WERI-Rb-1 (cell line): ENCODE results near the gene ALDH8A1.

Experiments
- DNase-seq: peaks from one replicate; pipeline ENCODE4 v3.0.0-alpha.2; 2020
- H3K27ac ChIP-seq: fragments of 250-450 bp; sonication (Bioruptor Pico); 2 replicates; pipeline ENCODE4 v1.5.1; 2020; ENCODE audit warnings: mild to moderate bottlenecking, moderate library complexity
- H3K27me3 ChIP-seq: fragments of 250-450 bp; sonication (Bioruptor Pico); 2 replicates; pipeline ENCODE4 v1.5.1; 2021; ENCODE audit warnings: mild to moderate bottlenecking, low read depth, moderate library complexity; ENCODE audit not compliant: insufficient read depth, severe bottlenecking
- H3K36me3 ChIP-seq: fragments of 250-450 bp; sonication (Bioruptor Pico); 2 replicates; pipeline ENCODE4 v1.5.1; 2020; ENCODE audit warnings: mild to moderate bottlenecking, moderate library complexity
- H3K4me3 ChIP-seq: 2 replicates; pipeline ENCODE4 v1.5.1; 2011; ENCODE audit warnings: low read depth, mild to moderate bottlenecking, control low read depth, low read length
- H3K9me3 ChIP-seq: fragments of 250-450 bp; sonication (Bioruptor Pico); 2 replicates; pipeline ENCODE4 v1.5.1; 2021; ENCODE audit warnings: mild to moderate bottlenecking, moderate library complexity; ENCODE audit not compliant: severe bottlenecking
- CTCF ChIP-seq: IDR thresholded peaks from 2 replicates; pipeline ENCODE4 v1.5.1; 2011; ENCODE audit warnings: low read depth, mild to moderate bottlenecking, control low read depth, inconsistent platforms, low read length

ALDH8A1 gene

GRCh38 chr6:134883314-134883713 is 66.6 kb downstream of the ALDH8A1 start:
- H3K4me3 ChIP-seq = no peak overlapping the region
- no peak for TF ChIP-seq CTCF
- no peak for DNase-seq
- no peaks in the 10 kb centered on the region for H3K36me3 ChIP-seq
- H3K27me3 ChIP-seq = no peaks in the 10 kb centered on the region
- H3K27ac ChIP-seq = no peak overlapping the region
- H3K9me3 ChIP-seq = peaks cover 3% of the 10 kb centered on the region

DNA sequence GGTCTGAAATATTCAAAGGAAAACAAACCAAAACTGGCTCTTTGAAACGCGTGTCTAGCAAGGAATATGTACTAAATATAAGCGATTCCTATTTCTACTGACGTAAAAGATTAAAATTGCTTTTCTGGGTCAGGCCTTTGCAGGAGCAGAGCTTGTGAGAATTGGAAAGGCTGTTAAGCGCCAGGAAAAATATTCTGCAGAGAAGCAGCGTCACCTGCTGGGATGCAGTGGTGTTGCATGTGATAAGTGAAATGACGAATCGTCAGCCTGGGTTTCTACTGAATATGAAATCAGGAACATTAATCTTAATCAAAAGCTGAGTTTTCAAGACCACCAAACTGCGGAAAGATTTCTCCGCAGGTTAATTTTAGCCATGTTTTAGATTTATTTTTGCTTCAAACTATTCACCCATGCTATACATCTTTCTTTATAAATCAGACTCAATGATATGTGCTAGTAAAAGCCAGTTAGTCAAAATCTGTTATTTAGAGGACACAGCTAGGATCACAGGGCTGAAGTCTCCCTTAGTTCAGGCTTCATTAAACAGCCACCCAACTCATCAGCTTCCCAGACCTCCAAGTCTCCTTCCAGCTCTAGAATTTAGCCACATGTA is 67.4 kb downstream of the ALDH8A1 start:
- peak; percentile 62 for DNase-seq
- Histone ChIP-seq H3K9me3 (peaks cover 3% of the 10 kb centered on the region), H3K27ac (no peak overlapping the region), H3K27me3 (no peaks in the 10 kb centered on the region), H3K36me3 (no peaks in the 10 kb centered on the region), H3K4me3 (no peak overlapping the region)
- TF ChIP-seq CTCF = peak; percentile 86

GRCh38 chr6:134880487-134881190 is 69.3 kb downstream of the ALDH8A1 start:
- DNase-seq = no peak
- no peak overlapping the region for H3K4me3 ChIP-seq
- H3K27me3 ChIP-seq = no peaks in the 10 kb centered on the region
- TF ChIP-seq CTCF = no peak
- no peak overlapping the region for H3K27ac ChIP-seq
- peaks cover 5% of the 10 kb centered on the region for H3K9me3 ChIP-seq
- no peaks in the 10 kb centered on the region for H3K36me3 ChIP-seq

DNA sequence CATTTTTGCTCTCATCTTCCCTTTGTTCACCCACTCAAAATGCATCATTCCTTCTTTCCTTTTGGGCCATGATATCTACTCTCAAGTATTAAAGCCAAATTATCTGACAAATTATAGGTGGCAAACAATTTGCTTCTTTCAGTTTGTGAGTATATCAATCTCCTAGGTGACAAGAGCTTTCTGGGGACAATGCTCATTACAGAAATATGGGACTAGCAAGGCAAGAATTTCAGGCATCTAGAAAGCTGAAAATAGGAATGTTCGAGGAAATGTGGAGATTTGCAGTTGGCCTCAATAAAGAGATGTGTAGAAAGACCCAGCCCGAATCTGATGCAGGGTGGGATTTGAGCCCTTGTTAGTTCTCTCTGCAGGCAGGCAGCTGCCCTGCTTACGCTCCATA is 71.8 kb downstream of the ALDH8A1 start:
- DNase-seq = no peak
- no peak overlapping the region for H3K27ac ChIP-seq
- H3K9me3 ChIP-seq = peaks cover 12% of the 10 kb centered on the region
- no peak overlapping the region for H3K4me3 ChIP-seq
- TF ChIP-seq CTCF = no peak
- no peaks in the 10 kb centered on the region for H3K36me3 ChIP-seq
- H3K27me3 ChIP-seq = no peaks in the 10 kb centered on the region

DNA sequence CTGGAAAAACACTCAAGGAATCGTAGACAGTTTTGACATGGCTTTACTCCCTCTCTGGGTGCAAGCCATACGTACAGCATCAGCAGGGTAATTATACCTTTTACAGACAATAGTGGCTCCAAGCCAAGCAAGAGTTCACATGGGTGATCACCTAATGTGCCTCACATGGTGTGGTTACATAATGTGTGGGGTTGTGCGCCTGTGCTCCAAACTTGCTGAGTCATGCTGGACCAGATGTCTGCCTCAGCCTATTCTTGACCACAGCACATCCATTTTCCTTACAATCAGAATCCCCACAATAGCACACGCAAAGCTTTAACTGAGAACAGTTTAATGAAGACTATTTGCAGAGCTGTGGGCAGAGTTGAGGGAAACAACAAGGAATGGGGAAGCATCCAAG is 74.5 kb downstream of the ALDH8A1 start:
- H3K27ac ChIP-seq = no peak overlapping the region
- no peak overlapping the region for H3K4me3 ChIP-seq
- no peak for TF ChIP-seq CTCF
- no peaks in the 10 kb centered on the region for H3K36me3 ChIP-seq
- DNase-seq = no peak
- H3K9me3 ChIP-seq = peaks cover 9% of the 10 kb centered on the region
- H3K27me3 ChIP-seq = no peaks in the 10 kb centered on the region
